ENCODE data around the gene DRD4. TPM values are rescaled to one million over a fixed set of nuclear protein-coding genes. Genes with fewer than 3 reads are reported as not detected.

The DRD4 gene
- total and polyA plus RNA-seq, 9 of the 15 experiments (the other 6 are each of a cell fraction or from before 2014, with no cell fraction given): 0.04 to 0.95 (median 0.21) TPM; not detected in 5

- no peak for TF ChIP-seq TRIM25 (IDR thresholded peaks at IDR 0.05; ENCODE audit: borderline replicate concordance)
- no peak for TF ChIP-seq ETS2 (tag; IDR thresholded peaks at IDR 0.05; ENCODE audit: borderline replicate concordance, poor library complexity, severe bottlenecking)
- no peak for TF ChIP-seq DMBX1 (CRISPR knock-in tag; IDR thresholded peaks at IDR 0.05; ENCODE audit: borderline replicate concordance)
- no peak for TF ChIP-seq HMGXB4 (CRISPR knock-in tag; IDR thresholded peaks at IDR 0.05)
- no peak for TF ChIP-seq POU5F1 (IDR thresholded peaks at IDR 0.05; ENCODE audit: borderline replicate concordance, low read depth, low read length, partially characterized antibody)
- TF ChIP-seq FOXJ3 (CRISPR knock-in tag; IDR thresholded peaks at IDR 0.05): no peak
- no peak for TF ChIP-seq NFATC3 (IDR thresholded peaks at IDR 0.05)
- no peak for TF ChIP-seq TGIF2 (CRISPR knock-in tag; IDR thresholded peaks at IDR 0.05)
- TF ChIP-seq PHF8 (IDR thresholded peaks at IDR 0.05; ENCODE audit: borderline replicate concordance, low read length): peak; percentile 38; the same call in 1 of the 2 replicates
- TF ChIP-seq, protein P1, sequence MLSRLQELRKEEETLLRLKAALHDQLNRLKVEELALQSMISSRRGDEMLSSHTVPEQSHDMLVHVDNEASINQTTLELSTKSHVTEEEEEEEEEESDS (CRISPR knock-in tag; IDR thresholded peaks at IDR 0.05): no peak
- TF ChIP-seq ZNF740 (CRISPR knock-in tag; IDR thresholded peaks at IDR 0.05): no peak
- no peak for TF ChIP-seq ZNF740 (tag; IDR thresholded peaks at IDR 0.05)
- no peak for TF ChIP-seq KAT7 (CRISPR knock-in tag; IDR thresholded peaks at IDR 0.05; ENCODE audit: borderline replicate concordance)
- TF ChIP-seq RFX1 (IDR thresholded peaks at IDR 0.05): no peak
- no peak for TF ChIP-seq GATAD2B (IDR thresholded peaks at IDR 0.05; ENCODE audit: borderline replicate concordance)
- no peak for TF ChIP-seq CBX8 (IDR thresholded peaks at IDR 0.05; ENCODE audit: borderline replicate concordance, extremely low read depth, low read depth, low read length, poor library complexity, severe bottlenecking)
- TF ChIP-seq ZNF41 (CRISPR knock-in tag; conservative IDR thresholded peaks at IDR 0.05): 0 out of 2 replicates have a peak, but pooled peaks have one; percentile 14
- no peak for TF ChIP-seq HNRNPLL (IDR thresholded peaks at IDR 0.05; ENCODE audit: low read depth, low read length, poor library complexity, severe bottlenecking)
- no peak for TF ChIP-seq GATA2 (CRISPR knock-in tag; IDR thresholded peaks at IDR 0.05)
- TF ChIP-seq ZNF644 (tag; IDR thresholded peaks at IDR 0.05; ENCODE audit: low read depth): peak; percentile 55; the same call in 1 of the 2 replicates
- no peak for TF ChIP-seq HMG20B (CRISPR knock-in tag; IDR thresholded peaks at IDR 0.05)
- TF ChIP-seq TCF3 (CRISPR knock-in tag; IDR thresholded peaks at IDR 0.05): no peak
- TF ChIP-seq MCM3 (IDR thresholded peaks at IDR 0.05): no peak
Measured at GRCh38 chr11:665704-666281, 28.7 kb downstream of the DRD4 start (continued).
